Measurements from ENCODE around the gene RBX1. TPM values are rescaled to one million over a fixed set of nuclear protein-coding genes. Genes with fewer than 3 reads are reported as not detected.

Gene RBX1
- total and polyA plus RNA-seq, 2 of the 8 experiments (the other 6 are each of a cell fraction or from before 2014, with no cell fraction given) = 76.5 to 119 TPM

GRCh38 chr22:41021613-41022454 is 70.7 kb downstream of the RBX1 start (continued):
- no peak for TF ChIP-seq SRF (IDR thresholded peaks at IDR 0.05; ENCODE audit: low read depth, low read length)
- no peak for TF ChIP-seq SP4 (IDR thresholded peaks at IDR 0.05; ENCODE audit: low read length)
- peak; percentile 23; the same call in 1 of the 2 replicates for TF ChIP-seq USF2 (IDR thresholded peaks at IDR 0.05; ENCODE audit: low read length)
- peak; percentile 12 for TF ChIP-seq TBP (IDR thresholded peaks at IDR 0.05; ENCODE audit: low read depth, low read length)
- no peak for TF ChIP-seq CEBPB (IDR thresholded peaks at IDR 0.05; ENCODE audit: low read depth, low read length)
- TF ChIP-seq POU5F1 (IDR thresholded peaks at IDR 0.05; ENCODE audit: low read depth, low read length) = no peak
- TF ChIP-seq TAF1 (IDR thresholded peaks at IDR 0.05; ENCODE audit: low read depth, low read length) = peak; percentile 74
